Neural progenitor cell (in vitro differentiated cells): Measurements from ENCODE around the gene TMCO1.

Source experiments
- EZH2 ChIP-seq: fragments of 200-600 bp; sonication (generic); IDR thresholded peaks from 2 replicates; pipeline ENCODE4 v1.6.1; 2017; ENCODE audit warnings: antibody characterized with exemption, mild to moderate bottlenecking, moderate library complexity
- TF ChIP-seq, protein P1 (sequence below): fragments of 200-600 bp; sonication (generic); IDR thresholded peaks from 2 replicates; pipeline ENCODE4 v1.5.1; 2017; ENCODE audit warnings: antibody characterized with exemption, mild to moderate bottlenecking

DNA sequence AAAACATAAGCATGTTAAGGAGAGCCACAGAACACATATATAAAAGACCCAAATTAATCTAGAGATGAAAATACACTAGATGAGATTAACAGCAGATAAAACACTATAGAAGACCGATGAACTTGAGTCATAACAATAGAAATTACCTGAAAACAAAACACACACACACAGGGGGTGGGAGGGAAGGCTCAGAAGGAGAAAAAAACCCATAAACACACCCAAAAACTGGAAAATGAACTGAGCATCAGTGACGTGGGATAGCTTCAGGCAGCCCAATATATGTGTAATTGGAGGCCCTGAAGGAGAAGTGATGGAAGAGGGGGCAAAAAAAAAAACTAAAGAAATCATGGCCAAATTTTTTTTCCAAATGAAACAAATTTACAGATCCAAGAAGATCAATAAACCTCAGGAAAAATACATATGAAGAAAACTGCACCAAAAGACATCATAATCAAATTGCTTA is 81.7 kb downstream of the TMCO1 start:
- TF ChIP-seq, protein P1, sequence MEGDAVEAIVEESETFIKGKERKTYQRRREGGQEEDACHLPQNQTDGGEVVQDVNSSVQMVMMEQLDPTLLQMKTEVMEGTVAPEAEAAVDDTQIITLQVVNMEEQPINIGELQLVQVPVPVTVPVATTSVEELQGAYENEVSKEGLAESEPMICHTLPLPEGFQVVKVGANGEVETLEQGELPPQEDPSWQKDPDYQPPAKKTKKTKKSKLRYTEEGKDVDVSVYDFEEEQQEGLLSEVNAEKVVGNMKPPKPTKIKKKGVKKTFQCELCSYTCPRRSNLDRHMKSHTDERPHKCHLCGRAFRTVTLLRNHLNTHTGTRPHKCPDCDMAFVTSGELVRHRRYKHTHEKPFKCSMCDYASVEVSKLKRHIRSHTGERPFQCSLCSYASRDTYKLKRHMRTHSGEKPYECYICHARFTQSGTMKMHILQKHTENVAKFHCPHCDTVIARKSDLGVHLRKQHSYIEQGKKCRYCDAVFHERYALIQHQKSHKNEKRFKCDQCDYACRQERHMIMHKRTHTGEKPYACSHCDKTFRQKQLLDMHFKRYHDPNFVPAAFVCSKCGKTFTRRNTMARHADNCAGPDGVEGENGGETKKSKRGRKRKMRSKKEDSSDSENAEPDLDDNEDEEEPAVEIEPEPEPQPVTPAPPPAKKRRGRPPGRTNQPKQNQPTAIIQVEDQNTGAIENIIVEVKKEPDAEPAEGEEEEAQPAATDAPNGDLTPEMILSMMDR: no peak
- TF ChIP-seq EZH2: no peak
